ENCODE data around the gene ZFYVE19. TPM values are rescaled to one million over a fixed set of nuclear protein-coding genes. Genes with fewer than 3 reads are reported as not detected.
A peak's percentile ranks its signal among the peaks of the same experiment; 100 is the strongest.

Gene ZFYVE19
- total and polyA plus RNA-seq, 2 of the 13 experiments (the other 11 are each of a cell fraction or from before 2014, with no cell fraction given): 23.3 to 44.0 TPM

- TF ChIP-seq CREB1 (IDR thresholded peaks at IDR 0.05) (peak; percentile 75), CREB1 (CRISPR knock-in tag; IDR thresholded peaks at IDR 0.05) (peak; percentile 93), SPEN (CRISPR knock-in tag; IDR thresholded peaks at IDR 0.05; ENCODE audit: low read depth) (peak; percentile 54), ZNF251 (CRISPR knock-in tag; IDR thresholded peaks at IDR 0.05) (peak; percentile 58; the same call in 1 of the 2 replicates), BRD4 (CRISPR knock-in tag; IDR thresholded peaks at IDR 0.05) (no peak; the same call in 1 of the 2 replicates), ASH2L (IDR thresholded peaks at IDR 0.05; ENCODE audit: insufficient read length, low read depth, low read length) (peak; percentile 81), ZNF468 (CRISPR knock-in tag; IDR thresholded peaks at IDR 0.05) (0 out of 2 replicates have a peak, but pooled peaks have one; percentile 37)
Observed at GRCh38 chr15:40807028-40807887, at the start of gene ZFYVE19, which contains the start of gene DNAJC17 (continued).

- DNase-seq (ENCODE audit: low spot score) (no peak), ATAC-seq (no peak), FAIRE-seq (no peak)
- intact Hi-C loops (cut with micrococcal nuclease; ENCODE audit: unreplicated experiment): loop anchor here (5.0 to 10.0 kb wide), 2 partner anchors 165 to 193 kb away; partner anchors contain the start of genes CCDC32, KNL1 and RPUSD2
- H3K27ac ChIP-seq (ENCODE audit: extremely low read length, insufficient read depth, low read length): peak overlapping the region; percentile 67
- H3K36me3 ChIP-seq (replicated peaks in 1 of 2; ENCODE audit: control insufficient read depth in 1 of 2, insufficient read depth in 2 of 2, low read length in 2 of 2): no peaks in the 10 kb centered on the region
- ChIA-PET CTCF (ENCODE audit: low intra/inter-chr PET ratio, low total read pairs) (no interaction called here), POLR2A (interaction anchor here (0.6 kb wide), 1 partner anchor 63 kb away, joined by 3 read pairs; no protein-coding TSS in a partner anchor)
- H3K4me1 ChIP-seq (ENCODE audit: insufficient read depth, low read length): peaks cover 62% of the 10 kb centered on the region
- H3K79me2 ChIP-seq (ENCODE audit: insufficient read depth, low read length): peaks cover 6% of the 10 kb centered on the region
- peak overlapping the region; percentile 55 for H3K4me2 ChIP-seq (ENCODE audit: low read depth, low read length)
- H3K27me3 ChIP-seq (ENCODE audit: control insufficient read depth in 1 of 2, insufficient read depth in 2 of 2, low read length in 2 of 2): no peaks in the 10 kb centered on the region
- no TSS peak for BruUV-seq (replicated peaks)
- no peaks in the 10 kb centered on the region for H4K20me1 ChIP-seq (ENCODE audit: insufficient read depth, low read length)
- H2AFZ ChIP-seq (ENCODE audit: low read length): peak overlapping the region; percentile 45
- no peak overlapping the region; the same call in 1 of the 2 replicates for H3K9ac ChIP-seq (ENCODE audit: insufficient read depth, low read depth, low read length)
- in situ Hi-C loops (cut with HindIII; ENCODE audit: extremely low pct_ligation_motif_present, low pct_unique_long_range_greater_than_20kb): no loop called here
- 0 out of 6 replicates have a peak overlapping the region, but pooled peaks of 1 of the 3 experiments have one; percentile 5 for H3K4me3 ChIP-seq (replicated peaks in 1 of 3; ENCODE audit: insufficient read depth in 1 of 3, low read depth in 2 of 3, low read length in 3 of 3)
- WGBS (ENCODE audit: low lambda C conversion rate): 96% methylated on average over 5 of the region's 5 CpGs
- no peak for TF ChIP-seq FOXJ3 (CRISPR knock-in tag; IDR thresholded peaks at IDR 0.05; ENCODE audit: borderline replicate concordance)
- TF ChIP-seq NFIB (CRISPR knock-in tag; IDR thresholded peaks at IDR 0.05; ENCODE audit: borderline replicate concordance): no peak
- TF ChIP-seq SOX6 (IDR thresholded peaks at IDR 0.05): no peak
- 0 out of 2 replicates have a peak, but pooled peaks have one; percentile 10 for TF ChIP-seq SOX6 (CRISPR knock-in tag; IDR thresholded peaks at IDR 0.05)
- no peak for TF ChIP-seq RBAK (CRISPR knock-in tag; IDR thresholded peaks at IDR 0.05)
- TF ChIP-seq MAX (IDR thresholded peaks at IDR 0.05): no peak
- no peak for TF ChIP-seq ZNF839 (CRISPR knock-in tag; IDR thresholded peaks at IDR 0.05; ENCODE audit: borderline replicate concordance)
- TF ChIP-seq, protein P1, sequence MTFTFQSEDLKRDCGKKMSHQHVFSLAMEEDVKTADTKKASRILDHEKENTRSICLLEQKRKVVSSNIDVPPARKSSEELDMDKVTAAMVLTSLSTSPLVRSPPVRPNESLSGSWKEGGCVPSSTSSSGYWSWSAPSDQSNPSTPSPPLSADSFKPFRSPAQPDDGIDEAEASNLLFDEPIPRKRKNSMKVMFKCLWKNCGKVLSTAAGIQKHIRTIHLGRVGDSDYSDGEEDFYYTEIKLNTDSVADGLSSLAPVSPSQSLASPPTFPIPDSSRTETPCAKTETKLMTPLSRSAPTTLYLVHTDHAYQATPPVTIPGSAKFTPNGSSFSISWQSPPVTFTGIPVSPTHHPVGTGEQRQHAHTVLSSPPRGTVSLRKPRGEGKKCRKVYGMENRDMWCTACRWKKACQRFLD (CRISPR knock-in tag; IDR thresholded peaks at IDR 0.05; ENCODE audit: borderline replicate concordance): no peak
- TF ChIP-seq, protein P2, sequence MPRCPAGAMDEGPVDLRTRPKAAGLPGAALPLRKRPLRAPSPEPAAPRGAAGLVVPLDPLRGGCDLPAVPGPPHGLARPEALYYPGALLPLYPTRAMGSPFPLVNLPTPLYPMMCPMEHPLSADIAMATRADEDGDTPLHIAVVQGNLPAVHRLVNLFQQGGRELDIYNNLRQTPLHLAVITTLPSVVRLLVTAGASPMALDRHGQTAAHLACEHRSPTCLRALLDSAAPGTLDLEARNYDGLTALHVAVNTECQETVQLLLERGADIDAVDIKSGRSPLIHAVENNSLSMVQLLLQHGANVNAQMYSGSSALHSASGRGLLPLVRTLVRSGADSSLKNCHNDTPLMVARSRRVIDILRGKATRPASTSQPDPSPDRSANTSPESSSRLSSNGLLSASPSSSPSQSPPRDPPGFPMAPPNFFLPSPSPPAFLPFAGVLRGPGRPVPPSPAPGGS (CRISPR knock-in tag; IDR thresholded peaks at IDR 0.05): no peak
- TF ChIP-seq MYC (CRISPR knock-in tag; IDR thresholded peaks at IDR 0.05; ENCODE audit: borderline replicate concordance): no peak
- no peaks in the 10 kb centered on the region for H3K9me3 ChIP-seq (ENCODE audit: low read length)
Observed at GRCh38 chr15:40759961-40760360, 46.9 kb upstream of the ZFYVE19 start.

All from HepG2 (cell line).